Vagina (tissue), 2 donors: ENCODE data around the gene FTH1.

Source experiments
- CTCF ChIP-seq, 3 experiments: fragments of 450-650 bp in 2 of 3; fragments of 200-600 bp in 1 of 3; sonication (generic) in 1 of 3; IDR thresholded peaks; one replicate each; pipeline ENCODE4 v1.5.1; 2017 to 2019; ENCODE audit warnings: antibody characterized with exemption in 3 of 3, mild to moderate bottlenecking in 2 of 3, moderate library complexity in 2 of 3
- POLR2A ChIP-seq, 2 donors: fragments of 450-650 bp; IDR thresholded peaks; one replicate each; pipeline ENCODE4 v1.6.1; 2017; ENCODE audit warnings: antibody characterized with exemption in 2 of 2, mild to moderate bottlenecking in 2 of 2, moderate library complexity in 2 of 2
- POLR2AphosphoS5 ChIP-seq, 2 donors: sonication (generic); formaldehyde crosslinking; IDR thresholded peaks; one replicate each; pipeline ENCODE4 v1.9.0; 2017; ENCODE audit warnings: antibody characterized with exemption in 2 of 2, mild to moderate bottlenecking in 2 of 2, low read depth in 1 of 2; ENCODE audit not compliant: insufficient read depth in 1 of 2

GRCh38 chr11:61963016-61963281 is 4.5 kb downstream of the FTH1 start:
- TF ChIP-seq CTCF (IDR thresholded peaks at IDR 0.05) (no peak), POLR2AphosphoS5 (IDR thresholded peaks at IDR 0.05; ENCODE audit: insufficient read depth in 1 of 2, low read depth in 1 of 2) (peak in 1 of 2 donors; percentile 29), POLR2A (IDR thresholded peaks at IDR 0.05) (no peak)
